Gastrocnemius medialis (tissue), 4 donors: ENCODE data around the gene SPAST.

Experiments
- CTCF ChIP-seq, 5 experiments: fragments of 450-650 bp in 3 of 5; fragments of 200-600 bp in 2 of 5; sonication (generic) in 2 of 5; IDR thresholded peaks in 4 of 5; conservative IDR thresholded peaks in 1 of 5; 1 replicate in 4 of 5; 2 replicates in 1 of 5; pipeline ENCODE4 v1.5.1; 2016 to 2019; ENCODE audit warnings: antibody characterized with exemption in 5 of 5, mild to moderate bottlenecking in 3 of 5, moderate library complexity in 3 of 5
- POLR2A ChIP-seq, 2 donors: fragments of 450-650 bp; IDR thresholded peaks; one replicate each; pipeline ENCODE4 v1.6.1; 2017; ENCODE audit warnings: antibody characterized with exemption in 2 of 2, mild to moderate bottlenecking in 2 of 2, moderate library complexity in 2 of 2

GRCh38 chr2:32168513-32168912 is 105.2 kb downstream of the SPAST start:
- TF ChIP-seq CTCF (IDR thresholded peaks at IDR 0.05 in 4 of 5, conservative IDR thresholded peaks at IDR 0.05 in 1 of 5) (no peak), POLR2A (IDR thresholded peaks at IDR 0.05) (no peak)
